Measurements from ENCODE around the gene SPECC1.

GRCh38 chr17:20302246-20302917 lies 293.2 kb downstream of the SPECC1 start:
- TF ChIP-seq CTCF (IDR thresholded peaks at IDR 0.05), result no peak
- TF ChIP-seq POLR2A (IDR thresholded peaks at IDR 0.05), result no peak

Data from breast epithelium (tissue), 3 donors.